NCI-H2029 (cell line): ENCODE measurements around the gene B4GALT6.
A peak's percentile ranks its signal among the peaks of the same experiment; 100 is the strongest.

Experiments
- DNase-seq: peaks from one replicate; lab custom pipeline; 2025; lab: John Stamatoyannopoulos, UW

B4GALT6 gene

GRCh38 chr18:31688606-31689005 lies 4.2 kb upstream of the B4GALT6 start:
- no peak for DNase-seq

GRCh38 chr18:31686986-31687928 lies 2.9 kb upstream of the B4GALT6 start:
- DNase-seq = no peak

- no peak for DNase-seq
Measured at GRCh38 chr18:31686572-31686971, 2.2 kb upstream of the B4GALT6 start.

- DNase-seq = peak; percentile 57
Measured at GRCh38 chr18:31685097-31686082, 1.0 kb upstream of the B4GALT6 start.

- DNase-seq = no peak
Measured at GRCh38 chr18:31683968-31684278, 458 bp downstream of the B4GALT6 start.

- DNase-seq = no peak
Measured at GRCh38 chr18:31683106-31683505, 1.3 kb downstream of the B4GALT6 start.

GRCh38 chr18:31680831-31681568 lies 3.4 kb downstream of the B4GALT6 start:
- no peak for DNase-seq

GRCh38 chr18:31680433-31680811 lies 4.0 kb downstream of the B4GALT6 start:
- no peak for DNase-seq

- no peak for DNase-seq
Measured at GRCh38 chr18:31679791-31680432, 4.5 kb downstream of the B4GALT6 start.

- DNase-seq = no peak
Measured at GRCh38 chr18:31679133-31679742, 5.1 kb downstream of the B4GALT6 start.

- DNase-seq = no peak
Measured at GRCh38 chr18:31678425-31678824, 6.0 kb downstream of the B4GALT6 start.

GRCh38 chr18:31677592-31677991 lies 6.8 kb downstream of the B4GALT6 start:
- DNase-seq = no peak

- DNase-seq = no peak
Measured at GRCh38 chr18:31675404-31675803, 9.0 kb downstream of the B4GALT6 start.

- no peak for DNase-seq
Measured at GRCh38 chr18:31672628-31673135, 11.7 kb downstream of the B4GALT6 start.

- no peak for DNase-seq
Measured at GRCh38 chr18:31671951-31672350, 12.4 kb downstream of the B4GALT6 start.

GRCh38 chr18:31669541-31669940 lies 14.8 kb downstream of the B4GALT6 start:
- DNase-seq = no peak

GRCh38 chr18:31667185-31667584 lies 17.2 kb downstream of the B4GALT6 start:
- DNase-seq = no peak

GRCh38 chr18:31666055-31666454 lies 18.3 kb downstream of the B4GALT6 start:
- no peak for DNase-seq

- no peak for DNase-seq
Measured at GRCh38 chr18:31664101-31664500, 20.3 kb downstream of the B4GALT6 start.

- no peak for DNase-seq
Measured at GRCh38 chr18:31661965-31662364, 22.4 kb downstream of the B4GALT6 start.

- no peak for DNase-seq
Measured at GRCh38 chr18:31660763-31661162, 23.6 kb downstream of the B4GALT6 start.
